NCI-H510A (cell line): Measurements from ENCODE around the gene CISTR.
"Not testable (repeated sequence)": the region's sequence is repeated elsewhere in the genome, so short reads cannot be mapped to it uniquely, and the experiment has no call there.

Experiments used
- DNase-seq: peaks from one replicate; lab custom pipeline; 2025; lab: John Stamatoyannopoulos, UW

The CISTR gene

DNA sequence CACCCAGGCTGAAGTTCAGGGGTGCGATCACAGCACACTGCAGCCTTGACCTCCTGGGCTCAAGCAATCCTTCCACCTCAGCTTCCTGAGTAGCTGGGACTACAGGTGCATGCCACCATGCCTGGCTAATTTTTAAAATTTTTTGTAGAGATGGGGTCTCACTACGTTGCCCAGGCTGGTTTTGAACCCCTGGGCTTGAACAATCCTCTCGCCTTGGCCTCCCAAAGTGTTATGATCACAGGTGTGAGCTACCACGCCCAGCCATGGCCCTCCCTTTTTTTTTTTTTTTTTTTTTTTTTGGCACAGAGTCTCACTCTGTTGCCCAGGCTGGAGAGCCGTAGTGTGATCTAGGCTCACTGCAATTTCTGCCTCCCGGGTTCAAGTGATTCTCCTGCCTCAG lies 33.2 kb downstream of the CISTR start:
- not testable (repeated sequence) for DNase-seq

DNA sequence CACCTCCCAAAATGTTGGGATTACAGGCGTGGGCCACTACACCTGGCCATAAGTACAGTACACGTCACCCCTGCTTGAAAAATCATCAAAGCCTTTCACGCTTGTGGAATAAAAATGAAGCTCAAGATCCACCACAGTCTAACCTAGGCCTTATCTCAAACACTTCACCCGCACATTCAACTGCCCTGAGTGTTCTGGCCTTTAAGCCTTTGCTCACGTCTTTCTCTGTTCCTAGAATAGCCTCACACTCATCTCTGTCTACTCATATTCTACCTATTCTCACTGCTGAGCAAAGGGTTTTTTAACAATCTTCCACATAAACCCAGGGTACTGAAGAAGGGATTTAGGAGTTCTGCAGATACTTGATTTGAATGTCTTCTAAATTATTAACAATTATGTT lies 34.5 kb downstream of the CISTR start:
- no peak for DNase-seq

DNA sequence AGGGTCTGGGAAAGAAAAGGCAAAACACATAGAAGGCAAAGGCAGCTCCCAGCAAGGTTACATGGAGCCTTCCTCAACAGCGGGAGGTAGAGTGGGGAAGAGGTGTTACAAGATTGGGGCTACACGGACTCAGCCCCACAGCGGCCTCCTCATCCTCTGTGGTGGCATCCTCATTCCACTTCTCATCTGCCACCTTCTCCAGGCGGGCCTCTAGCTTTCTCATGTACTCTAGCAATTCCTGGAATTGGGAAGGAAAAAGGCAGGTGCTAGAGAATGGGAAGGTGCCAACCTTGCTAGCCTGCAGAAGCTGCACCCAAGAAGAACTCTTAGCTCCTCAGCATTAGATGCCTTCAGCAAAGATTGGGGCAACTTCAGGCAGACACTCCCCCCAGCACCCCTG lies 37.8 kb downstream of the CISTR start:
- DNase-seq: no peak

DNA sequence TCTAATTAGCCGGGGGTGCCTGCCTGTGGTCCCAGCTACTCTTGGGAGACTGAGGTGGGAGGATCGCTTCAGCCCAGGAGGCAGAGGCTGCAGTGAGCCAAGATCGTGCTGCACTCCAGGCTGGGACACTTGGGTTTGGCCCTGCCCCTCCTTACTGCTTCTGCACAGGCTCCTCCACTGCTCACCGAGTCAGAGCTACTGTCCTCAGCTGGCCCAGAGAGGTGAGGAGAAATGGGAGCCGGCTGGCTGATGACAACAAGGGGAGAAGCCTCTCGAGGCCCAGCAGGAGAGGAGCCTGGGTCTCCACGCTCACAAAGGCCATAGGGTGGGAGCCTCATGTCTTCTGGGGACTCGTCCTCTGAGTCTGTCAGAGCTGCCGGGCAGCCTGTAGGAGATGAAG lies 38.3 kb downstream of the CISTR start:
- no peak for DNase-seq

DNA sequence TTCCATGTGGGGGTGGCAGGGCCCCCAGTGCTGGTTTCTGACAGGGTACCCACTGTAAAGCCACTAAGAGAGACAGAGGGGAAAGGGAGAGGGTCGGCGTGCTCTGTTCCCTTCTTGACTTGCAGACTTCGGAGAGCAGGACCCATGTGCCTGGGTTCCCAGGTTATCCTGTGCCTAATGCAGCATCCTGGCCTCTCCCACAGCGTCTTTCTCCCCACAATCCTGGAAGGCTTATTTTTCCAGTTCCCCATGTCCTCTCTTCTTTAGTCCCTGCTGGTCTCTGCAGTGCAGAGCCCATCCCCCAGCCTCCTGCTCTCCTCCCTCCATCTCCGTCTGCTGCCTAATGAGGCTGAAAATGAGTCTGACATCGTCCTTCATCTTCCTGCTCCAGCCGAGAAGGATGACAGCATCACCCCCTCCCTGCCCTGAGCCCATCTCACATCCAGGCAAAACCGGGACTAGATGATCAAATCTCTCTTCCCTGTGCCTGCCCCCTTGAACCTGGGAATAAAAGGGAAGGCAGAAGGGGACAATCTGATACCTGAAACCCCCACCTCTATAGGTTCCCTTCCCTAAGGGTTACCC lies 39.6 kb downstream of the CISTR start:
- DNase-seq: no peak

GRCh38 chr12:53710091-53710490 lies 41.7 kb downstream of the CISTR start:
- DNase-seq: no peak

DNA sequence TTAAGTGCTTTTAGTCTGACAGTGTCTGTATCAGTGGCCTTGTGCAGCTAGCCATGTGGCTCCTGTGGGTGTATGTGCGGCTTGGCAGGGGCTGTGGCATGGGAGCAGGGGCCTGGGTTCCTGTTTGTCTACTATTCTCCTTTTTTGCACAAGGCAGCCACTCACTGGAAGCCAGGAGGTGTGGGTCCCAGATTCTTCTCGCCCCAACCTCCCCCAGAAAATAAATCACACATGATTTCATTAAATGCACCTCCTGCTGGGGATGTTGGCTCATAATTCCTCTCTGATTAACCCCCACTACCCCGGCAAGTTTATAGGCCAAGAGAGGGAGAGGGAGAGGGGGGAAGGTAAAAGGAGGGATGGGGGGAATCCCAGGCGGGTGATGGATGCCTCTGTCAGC lies 42.1 kb downstream of the CISTR start:
- DNase-seq: no peak

DNA sequence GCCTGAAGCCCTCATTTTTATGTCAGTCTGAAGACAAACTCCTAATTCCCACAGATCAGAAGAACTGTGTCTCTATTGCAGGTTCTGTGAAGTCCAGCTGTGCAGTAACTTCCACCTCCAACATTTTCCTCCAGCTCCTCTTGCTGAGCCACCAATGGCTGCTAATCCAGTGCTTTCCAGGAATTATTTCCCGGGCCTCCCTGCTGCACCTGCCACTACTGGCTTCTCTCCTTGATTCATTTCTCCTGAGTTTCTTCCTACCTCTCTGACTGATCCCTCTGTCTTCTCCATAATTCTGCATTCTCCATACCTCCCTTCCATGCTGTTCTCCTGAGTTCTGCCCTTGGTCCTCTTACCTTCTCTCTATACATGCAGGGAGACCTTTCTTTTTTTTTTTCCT lies 45.7 kb downstream of the CISTR start:
- DNase-seq: no peak

- DNase-seq: no peak
Measured at GRCh38 chr12:53703756-53704155, 48.0 kb downstream of the CISTR start.

GRCh38 chr12:53701518-53702264 lies 50.1 kb downstream of the CISTR start:
- no peak for DNase-seq

DNA sequence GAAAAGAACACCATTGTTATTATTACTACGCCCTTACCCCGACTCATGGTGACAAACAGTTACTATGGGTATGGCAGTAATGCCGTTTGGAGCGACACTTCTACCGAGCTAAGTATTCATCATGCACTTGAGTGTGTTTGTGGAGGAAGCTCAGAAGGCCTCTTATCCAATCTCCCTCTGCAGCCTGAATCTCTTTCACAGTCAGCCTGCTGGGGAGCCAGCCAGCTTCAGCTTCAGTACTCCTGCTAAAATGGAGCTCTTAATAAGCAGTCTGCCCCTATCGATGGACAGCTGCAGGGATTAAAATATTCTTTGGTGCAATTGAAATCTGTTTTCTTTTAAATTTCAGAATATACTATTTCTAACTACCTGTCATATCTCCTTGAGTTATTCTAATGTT lies 51.2 kb downstream of the CISTR start:
- no peak for DNase-seq

- DNase-seq: no peak
Measured at GRCh38 chr12:53699678-53700025, 52.1 kb downstream of the CISTR start.

DNA sequence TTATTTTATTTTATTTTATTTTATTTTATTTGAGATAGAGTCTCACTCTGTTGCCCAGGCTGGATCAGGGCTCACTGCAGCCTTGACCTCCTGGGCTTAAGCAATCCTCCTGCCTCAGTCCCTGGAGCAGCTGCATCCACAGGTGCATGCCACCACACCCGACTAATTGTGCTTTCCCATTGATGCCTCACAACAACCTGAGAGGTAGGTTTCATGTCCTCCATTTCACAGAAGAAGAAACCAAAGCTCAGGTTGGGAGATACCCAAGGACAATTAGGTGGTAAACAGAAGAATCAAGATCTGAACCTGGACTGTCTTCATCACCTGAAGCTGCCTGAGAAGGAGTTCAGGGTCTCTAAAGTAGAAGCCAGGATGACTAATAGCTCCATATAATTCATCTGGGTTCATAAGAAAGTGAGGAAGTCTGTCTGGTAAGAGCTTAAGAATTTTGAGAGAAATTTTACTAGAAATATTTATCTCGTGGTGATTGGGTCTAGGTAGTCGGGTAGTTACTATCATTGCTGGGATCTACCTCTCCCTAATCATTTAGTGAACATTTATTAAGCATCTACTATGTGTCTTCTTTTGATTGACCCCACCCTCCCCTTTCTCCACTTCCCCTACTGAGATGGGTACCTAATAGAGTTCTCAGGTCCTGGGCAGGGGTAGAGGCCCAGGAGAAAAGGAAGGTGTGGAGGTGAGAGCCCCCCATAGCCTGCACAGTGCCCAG lies 52.7 kb downstream of the CISTR start:
- no peak for DNase-seq

DNA sequence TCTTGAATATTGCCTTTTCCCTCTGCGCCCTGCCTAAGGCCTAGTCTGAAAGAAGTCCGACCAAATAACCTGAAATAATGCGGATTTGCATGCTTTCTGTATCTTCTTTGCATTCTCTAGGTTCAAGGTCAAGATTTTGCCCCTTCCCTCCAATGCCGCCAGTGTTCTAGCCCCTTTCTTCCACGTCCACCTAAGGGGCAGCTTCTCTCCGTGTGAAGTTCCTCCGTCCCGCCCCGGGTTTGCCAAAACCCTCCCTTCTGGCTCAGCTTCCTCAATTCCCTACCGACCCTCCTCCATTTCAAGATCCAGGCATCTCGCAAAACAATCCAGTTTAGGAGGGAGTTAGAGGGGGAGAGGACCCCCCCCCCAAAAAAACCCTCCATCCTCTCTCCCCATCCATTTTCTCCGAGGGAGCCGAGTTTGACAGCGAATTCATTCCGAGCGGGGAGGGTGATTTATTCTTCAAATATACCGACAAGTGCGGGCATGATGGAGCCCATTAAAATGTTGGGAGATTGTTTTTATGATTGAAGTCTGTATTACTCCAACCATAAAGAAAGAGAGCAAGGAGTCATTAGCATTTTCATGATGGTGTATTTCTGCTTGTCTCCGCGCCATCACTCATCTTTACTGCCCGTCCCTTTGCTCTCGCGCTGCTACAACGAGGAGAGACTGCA lies 55.0 kb downstream of the CISTR start:
- DNase-seq: no peak
